ENCODE data around the gene VAV1.

GRCh38 chr19:6730153-6730804 lies 42.2 kb upstream of the VAV1 start:
- TF ChIP-seq CTCF (IDR thresholded peaks at IDR 0.05) (no peak), USF1 (CRISPR knock-in tag; IDR thresholded peaks at IDR 0.05) (no peak), FOXJ3 (CRISPR knock-in tag; IDR thresholded peaks at IDR 0.05; ENCODE audit: borderline replicate concordance) (no peak), FOXP4 (CRISPR knock-in tag; IDR thresholded peaks at IDR 0.05) (no peak), RELA (CRISPR knock-in tag; IDR thresholded peaks at IDR 0.05; ENCODE audit: borderline replicate concordance) (no peak), ELF4 (CRISPR knock-in tag; IDR thresholded peaks at IDR 0.05; ENCODE audit: low read depth) (no peak), ZMAT4 (CRISPR knock-in tag; IDR thresholded peaks at IDR 0.05) (no peak), CREB1 (CRISPR knock-in tag; IDR thresholded peaks at IDR 0.05) (no peak), SMAD3 (CRISPR knock-in tag; IDR thresholded peaks at IDR 0.05; ENCODE audit: borderline replicate concordance) (no peak), ZNF671 (CRISPR knock-in tag; IDR thresholded peaks at IDR 0.05) (no peak), MAX (CRISPR knock-in tag; IDR thresholded peaks at IDR 0.05) (no peak), MLX (CRISPR knock-in tag; IDR thresholded peaks at IDR 0.05) (no peak)
